ENCODE data around the gene CD44.

- TF ChIP-seq CTCF (IDR thresholded peaks at IDR 0.05) (no peak), POLR2A (IDR thresholded peaks at IDR 0.05; ENCODE audit: low read depth) (no peak), EP300 (IDR thresholded peaks at IDR 0.05) (no peak), POLR2AphosphoS5 (IDR thresholded peaks at IDR 0.05) (no peak)
Observed at GRCh38 chr11:35160246-35160824, 21.4 kb downstream of the CD44 start.
